Muscle layer of colon (tissue), 2 donors: Measurements from ENCODE around the gene MYO6.
"Not testable (repeated sequence)": the region's sequence is repeated elsewhere in the genome, so short reads cannot be mapped to it uniquely, and the experiment has no call there.

Experiments
- H3K27ac ChIP-seq: one replicate; pipeline ENCODE4 v1.7.0; 2013; ENCODE audit warnings: low read depth, mild to moderate bottlenecking, low read length, moderate library complexity
- H3K27me3 ChIP-seq, 2 donors: one replicate each; pipeline ENCODE4 v1.7.0; 2013; ENCODE audit warnings: low read length in 2 of 2, mild to moderate bottlenecking in 2 of 2; ENCODE audit not compliant: insufficient read depth in 2 of 2, control insufficient read depth in 1 of 2
- H3K36me3 ChIP-seq: one replicate; pipeline ENCODE4 v1.7.0; 2013; ENCODE audit warnings: mild to moderate bottlenecking, low read length; ENCODE audit not compliant: insufficient read depth
- H3K4me1 ChIP-seq: one replicate; pipeline ENCODE4 v1.7.0; 2013; ENCODE audit warnings: mild to moderate bottlenecking, low read length; ENCODE audit not compliant: insufficient read depth
- H3K4me3 ChIP-seq, 2 donors: one replicate each; pipeline ENCODE4 v1.7.0; 2013; ENCODE audit warnings: low read length in 2 of 2, low read depth in 1 of 2, mild to moderate bottlenecking in 1 of 2, moderate library complexity in 1 of 2
- H3K9ac ChIP-seq: one replicate; pipeline ENCODE4 v1.7.0; 2013; ENCODE audit warnings: low read length
- H3K9me3 ChIP-seq: one replicate; pipeline ENCODE4 v1.7.0; 2013; ENCODE audit warnings: mild to moderate bottlenecking, low read length
- donor health status: abdominal sarcoma.
- donor health status: Adenocarcinoma of cecum.

MYO6 gene

GRCh38 chr6:75893776-75894152 lies 144.7 kb downstream of the MYO6 start:
- Histone ChIP-seq H3K36me3 (no peaks in the 10 kb centered on the region), H3K27me3 (no peaks in the 10 kb centered on the region)

GRCh38 chr6:75896526-75896925 lies 147.5 kb downstream of the MYO6 start:
- Histone ChIP-seq H3K9ac (no peak overlapping the region), H3K27ac (no peak overlapping the region), H3K4me1 (no peaks in the 10 kb centered on the region), H3K27me3 (no peaks in the 10 kb centered on the region), H3K36me3 (no peaks in the 10 kb centered on the region), H3K4me3 (no peak overlapping the region), H3K9me3 (no peaks in the 10 kb centered on the region)

More at GRCh38 chr6:75893776-75894152, 144.7 kb downstream of the MYO6 start:
- Histone ChIP-seq H3K9ac (no peak overlapping the region), H3K9me3 (no peaks in the 10 kb centered on the region), H3K4me3 (no peak overlapping the region), H3K4me1 (no peaks in the 10 kb centered on the region), H3K27ac (no peak overlapping the region)

- H3K27ac ChIP-seq, H3K9ac ChIP-seq, H3K9me3 ChIP-seq, H3K4me3 ChIP-seq, H3K4me1 ChIP-seq, H3K27me3 ChIP-seq, H3K36me3 ChIP-seq: not testable (repeated sequence)
These were observed 151.2 kb downstream of the MYO6 start for GRCh38 chr6:75900216-75900615.

GRCh38 chr6:75905129-75905528 lies 156.1 kb downstream of the MYO6 start:
- not testable (repeated sequence) for H3K27ac ChIP-seq, H3K9ac ChIP-seq, H3K27me3 ChIP-seq, H3K9me3 ChIP-seq, H3K36me3 ChIP-seq, H3K4me1 ChIP-seq, H3K4me3 ChIP-seq

GRCh38 chr6:75906871-75907270 lies 157.8 kb downstream of the MYO6 start:
- Histone ChIP-seq H3K9me3 (no peaks in the 10 kb centered on the region), H3K27ac (no peak overlapping the region), H3K9ac (no peak overlapping the region), H3K4me1 (no peaks in the 10 kb centered on the region), H3K4me3 (no peak overlapping the region), H3K27me3 (no peaks in the 10 kb centered on the region), H3K36me3 (no peaks in the 10 kb centered on the region)

GRCh38 chr6:75907444-75907843 lies 158.4 kb downstream of the MYO6 start:
- Histone ChIP-seq H3K9ac (no peak overlapping the region), H3K9me3 (no peaks in the 10 kb centered on the region), H3K4me1 (no peaks in the 10 kb centered on the region), H3K27me3 (no peaks in the 10 kb centered on the region), H3K27ac (no peak overlapping the region), H3K4me3 (no peak overlapping the region), H3K36me3 (no peaks in the 10 kb centered on the region)

- H3K9me3 ChIP-seq = no peaks in the 10 kb centered on the region
- no peaks in the 10 kb centered on the region for H3K4me1 ChIP-seq
- H3K27me3 ChIP-seq = no peaks in the 10 kb centered on the region
- H3K36me3 ChIP-seq = peaks cover 4% of the 10 kb centered on the region
- no peak overlapping the region for H3K27ac ChIP-seq
- no peak overlapping the region for H3K4me3 ChIP-seq
- no peak overlapping the region for H3K9ac ChIP-seq
These were observed 164.0 kb downstream of the MYO6 start for GRCh38 chr6:75913040-75913439.

- Histone ChIP-seq H3K4me1 (no peaks in the 10 kb centered on the region), H3K27me3 (no peaks in the 10 kb centered on the region)
These were observed 173.2 kb downstream of the MYO6 start for GRCh38 chr6:75922226-75922625.

GRCh38 chr6:75926293-75927168 lies 177.5 kb downstream of the MYO6 start:
- H3K27ac ChIP-seq = no peak overlapping the region
- H3K9ac ChIP-seq = no peak overlapping the region
- H3K9me3 ChIP-seq = no peaks in the 10 kb centered on the region
- H3K4me3 ChIP-seq = no peak overlapping the region
- no peaks in the 10 kb centered on the region for H3K27me3 ChIP-seq
- H3K36me3 ChIP-seq = no peaks in the 10 kb centered on the region
- H3K4me1 ChIP-seq = no peaks in the 10 kb centered on the region

More at GRCh38 chr6:75922226-75922625, 173.2 kb downstream of the MYO6 start:
- Histone ChIP-seq H3K9me3 (no peaks in the 10 kb centered on the region), H3K4me3 (no peak overlapping the region), H3K36me3 (no peaks in the 10 kb centered on the region), H3K9ac (no peak overlapping the region), H3K27ac (no peak overlapping the region)

- Histone ChIP-seq H3K4me1 (no peaks in the 10 kb centered on the region), H3K9ac (no peak overlapping the region), H3K27me3 (no peaks in the 10 kb centered on the region), H3K9me3 (no peaks in the 10 kb centered on the region), H3K36me3 (no peaks in the 10 kb centered on the region), H3K4me3 (no peak overlapping the region), H3K27ac (no peak overlapping the region)
These were observed 182.1 kb downstream of the MYO6 start for GRCh38 chr6:75931011-75931680.

GRCh38 chr6:75932067-75932466 lies 183.0 kb downstream of the MYO6 start:
- Histone ChIP-seq H3K36me3 (no peaks in the 10 kb centered on the region), H3K27me3 (no peaks in the 10 kb centered on the region), H3K9me3 (no peaks in the 10 kb centered on the region), H3K4me1 (no peaks in the 10 kb centered on the region), H3K4me3 (no peak overlapping the region), H3K9ac (no peak overlapping the region), H3K27ac (no peak overlapping the region)
